ENCODE measurements around the gene LYST.

The LYST gene

DNA sequence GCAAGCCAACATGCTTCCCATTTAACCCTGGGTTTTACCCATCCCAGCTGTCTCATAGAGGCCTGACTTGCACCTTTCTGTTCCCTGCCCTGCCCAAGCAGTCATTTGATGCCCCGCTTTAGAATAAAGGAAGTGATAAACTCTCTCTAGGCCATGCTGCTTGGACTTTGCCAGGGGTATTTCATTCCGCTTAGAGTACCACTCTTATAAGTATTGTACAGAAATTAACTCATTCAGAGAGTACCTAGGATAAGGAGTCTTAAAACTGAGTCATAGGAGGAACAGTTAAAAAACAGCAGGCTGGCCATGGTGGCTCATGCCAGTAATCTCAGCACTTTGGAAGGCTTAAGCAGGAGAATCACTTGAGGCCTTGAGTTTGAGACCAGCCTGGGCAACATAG lies 21.0 kb upstream of the LYST start:
- no peak for DNase-seq

DNA sequence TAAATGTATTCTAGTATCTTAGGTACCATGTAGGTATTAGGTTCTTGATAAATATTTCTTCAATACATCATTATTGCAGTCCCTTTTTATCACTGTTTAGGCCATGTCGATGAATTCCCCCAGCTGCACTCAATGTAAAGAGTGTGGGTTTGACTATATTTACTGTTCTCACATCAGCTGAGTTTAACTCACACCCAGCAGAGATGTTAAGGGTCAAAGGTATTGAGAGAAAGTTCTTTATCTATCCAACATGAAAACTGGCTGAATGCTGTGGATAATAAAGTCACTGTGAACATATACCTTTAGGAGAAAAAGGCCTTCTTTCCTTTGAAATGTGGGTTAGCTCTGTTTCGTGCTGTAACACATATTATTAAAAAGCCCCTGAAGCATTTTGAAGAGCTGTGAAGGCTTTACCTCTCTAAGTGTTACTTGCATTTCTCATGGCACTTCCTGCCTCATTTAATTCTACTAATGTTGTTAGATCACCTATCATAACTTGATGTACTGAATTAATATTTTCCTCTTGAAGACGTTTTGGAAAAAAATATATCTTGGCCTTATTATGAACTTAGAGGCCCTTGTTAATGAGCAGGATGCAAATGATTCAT lies 19.1 kb upstream of the LYST start:
- DNase-seq = no peak

DNA sequence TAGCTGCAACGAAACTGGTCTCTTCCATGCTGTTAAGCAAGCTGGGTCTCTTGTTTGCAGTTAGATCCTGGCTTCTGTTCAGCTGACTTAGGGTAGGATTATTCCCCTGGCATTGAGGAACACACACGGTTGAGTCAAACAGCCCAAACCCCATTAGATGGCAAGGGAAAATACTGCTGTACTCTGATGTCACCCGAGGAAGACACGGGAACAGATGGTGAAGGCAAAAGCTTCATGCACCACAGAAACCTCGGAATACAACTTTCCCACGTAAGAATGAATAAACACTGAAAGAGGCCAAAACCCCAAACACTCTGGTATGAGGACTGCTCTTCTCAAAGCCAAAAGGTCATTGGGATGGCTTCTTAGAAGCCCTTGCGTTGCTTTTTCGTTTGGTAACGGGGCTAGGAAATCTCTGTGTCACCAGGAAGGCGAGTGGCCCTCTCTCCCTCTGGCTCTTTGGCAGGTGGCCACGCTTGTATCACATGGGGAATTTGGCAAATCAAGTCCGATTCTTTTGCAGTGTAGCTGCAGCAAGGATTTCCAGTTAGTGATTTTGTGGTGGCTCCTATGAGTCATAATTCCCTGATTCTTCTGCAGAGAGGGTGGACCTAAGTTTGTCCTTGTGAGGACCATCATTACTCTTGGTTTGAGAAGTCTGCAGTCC lies 16.7 kb upstream of the LYST start:
- no peak for DNase-seq

DNA sequence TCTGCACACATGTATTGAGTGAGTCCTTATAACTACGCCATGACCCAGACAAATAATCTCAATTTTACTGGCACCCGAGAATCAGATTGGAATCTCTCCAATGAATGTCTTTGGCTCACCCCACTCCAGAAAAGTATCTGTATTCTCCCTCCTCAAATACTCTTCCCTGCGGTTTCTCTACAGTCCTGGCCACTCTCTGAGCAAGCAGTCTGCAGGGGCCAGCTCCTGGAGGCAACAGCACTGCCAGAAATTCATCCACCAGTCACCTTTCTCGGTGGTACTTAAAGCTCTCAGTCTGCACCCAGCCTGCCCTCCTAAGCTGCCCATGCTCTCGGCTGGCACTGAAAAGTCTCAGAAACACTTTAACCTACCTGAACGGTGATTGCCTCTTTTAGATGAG lies 16.1 kb upstream of the LYST start:
- DNase-seq = no peak

DNA sequence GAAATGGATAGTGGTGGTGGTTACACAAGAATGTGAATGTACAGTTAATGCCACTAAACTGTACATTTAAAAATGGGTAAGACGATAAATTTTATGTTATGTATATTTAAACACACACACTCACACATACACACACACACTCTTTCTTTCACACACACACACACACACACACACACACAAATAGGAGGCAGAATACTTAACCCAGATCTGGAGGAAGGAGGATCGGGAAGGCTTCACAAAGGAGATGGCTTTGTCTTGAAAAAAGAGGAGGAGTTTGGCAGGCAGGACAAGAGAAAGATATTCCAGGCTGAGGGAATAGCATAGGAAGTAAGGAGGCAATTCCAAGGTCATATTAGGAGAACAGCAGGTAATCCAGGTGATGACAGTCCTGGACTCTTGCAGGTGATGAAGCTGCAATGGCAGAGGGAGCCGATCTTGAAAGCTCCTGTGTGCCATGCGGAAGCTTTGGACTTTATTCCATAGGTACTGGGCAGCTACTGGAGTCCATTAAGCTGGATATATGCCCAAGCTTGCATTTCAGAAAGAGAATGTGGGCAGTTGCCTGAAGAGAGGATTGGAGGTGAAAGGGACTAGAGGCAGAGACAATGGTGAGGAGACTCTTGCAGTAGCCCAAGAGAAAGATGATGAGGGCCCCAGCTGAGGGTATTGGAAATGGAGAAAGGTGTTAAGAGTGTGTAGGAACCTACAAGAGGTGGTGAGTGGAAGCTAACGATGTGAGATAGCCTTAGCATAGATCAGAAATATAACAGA lies 15.4 kb upstream of the LYST start:
- no peak for DNase-seq

DNA sequence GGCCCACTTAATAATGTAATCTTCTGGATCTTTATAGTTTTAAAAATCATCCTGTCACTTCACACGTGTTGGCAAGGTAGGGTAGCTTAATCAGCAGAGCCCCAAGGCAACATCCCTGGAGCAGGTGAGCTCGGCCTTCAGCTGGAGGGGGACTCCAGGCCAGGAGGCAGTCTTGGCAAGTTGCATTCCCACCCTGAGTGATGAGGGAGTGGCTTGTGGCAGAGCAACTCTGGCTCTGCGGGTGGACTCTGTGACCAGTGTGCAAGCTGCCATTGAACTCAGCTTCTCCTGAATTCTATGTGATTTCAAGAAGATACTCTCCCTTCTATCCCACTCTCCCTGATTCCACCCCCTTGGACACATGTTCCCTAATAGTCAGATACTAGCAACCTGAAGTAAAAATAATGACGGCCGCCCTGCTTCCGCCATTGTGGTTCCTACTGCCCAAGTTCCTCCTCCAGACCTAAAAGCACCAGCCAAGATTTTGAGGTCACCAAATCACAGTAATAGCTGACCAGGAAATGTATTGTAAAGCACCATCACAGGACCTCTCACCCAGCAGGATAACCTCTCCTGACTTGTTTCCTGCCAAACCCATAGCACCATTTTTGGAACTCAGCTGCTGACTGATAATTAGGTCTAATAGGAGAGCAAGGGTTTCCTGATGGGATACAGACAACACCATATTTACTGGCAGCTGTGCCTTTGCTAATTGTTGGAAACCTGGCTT lies 11.5 kb upstream of the LYST start:
- no peak for DNase-seq

DNA sequence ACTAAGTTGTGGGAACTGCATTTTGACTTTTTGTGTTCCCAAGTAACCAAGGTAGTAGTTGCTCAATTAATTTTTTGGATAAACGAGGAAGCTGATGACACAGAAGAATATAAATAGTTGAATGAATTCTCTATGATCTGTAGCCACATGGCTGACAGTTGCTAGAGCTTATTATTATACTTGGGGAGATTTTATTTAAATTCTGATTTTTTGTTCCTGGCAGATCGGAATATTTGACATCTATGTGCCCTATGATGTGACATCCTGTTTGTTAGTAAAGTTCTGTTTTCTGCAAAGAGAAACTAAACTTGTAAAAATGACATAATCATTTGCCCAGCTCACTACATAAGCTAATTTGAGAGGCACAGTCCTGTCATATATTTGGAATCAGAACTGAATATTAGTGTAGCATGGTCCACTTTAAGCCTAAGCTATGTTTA lies 9.7 kb upstream of the LYST start:
- DNase-seq = peak in 2 of 5 experiments; percentile 12 to 40

DNA sequence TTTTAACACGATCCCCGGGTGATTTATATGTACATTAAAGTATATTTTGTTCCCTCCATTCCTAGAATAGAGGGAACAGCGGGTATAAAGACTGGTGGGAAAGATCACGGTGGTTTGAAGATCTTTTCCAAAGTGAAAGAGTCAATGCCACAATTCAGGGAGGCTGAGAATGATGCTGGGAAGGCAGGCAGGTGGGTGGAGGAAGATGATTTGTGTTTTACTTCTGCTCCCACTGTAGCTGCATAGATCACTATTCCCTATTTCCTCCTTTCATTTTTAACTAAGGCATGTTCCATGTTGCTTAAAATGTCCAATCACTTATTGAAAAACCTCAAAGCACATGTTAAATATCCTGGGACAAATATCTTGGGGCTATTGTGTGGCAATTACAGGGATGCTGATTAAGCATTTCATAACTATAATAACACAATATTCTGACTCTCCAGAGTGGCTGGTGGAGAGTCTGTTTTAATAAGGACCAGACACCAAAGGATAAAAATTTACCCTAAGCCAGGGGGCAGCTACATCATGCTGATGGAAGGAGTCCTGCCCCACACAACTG lies 8.4 kb upstream of the LYST start:
- no peak for DNase-seq

DNA sequence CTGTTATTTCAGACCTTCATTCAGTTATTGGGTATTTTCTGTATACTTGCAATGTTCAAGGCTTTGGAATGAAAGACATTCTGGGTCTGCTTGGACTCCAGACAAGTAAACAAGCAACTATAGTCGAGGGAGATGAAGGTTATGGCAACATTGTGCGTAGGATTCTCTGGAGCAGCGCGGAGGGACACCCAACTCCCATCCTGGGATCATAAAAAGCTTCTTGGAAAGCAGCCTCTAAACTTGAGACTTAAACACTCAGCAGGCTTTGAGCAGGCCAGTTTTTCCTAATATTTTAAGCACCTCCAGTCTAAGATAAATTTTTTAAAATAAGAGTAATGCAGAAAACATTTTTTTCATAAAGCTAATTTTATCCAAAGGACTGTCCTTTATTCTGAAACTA lies 7.6 kb upstream of the LYST start:
- DNase-seq = no peak

DNA sequence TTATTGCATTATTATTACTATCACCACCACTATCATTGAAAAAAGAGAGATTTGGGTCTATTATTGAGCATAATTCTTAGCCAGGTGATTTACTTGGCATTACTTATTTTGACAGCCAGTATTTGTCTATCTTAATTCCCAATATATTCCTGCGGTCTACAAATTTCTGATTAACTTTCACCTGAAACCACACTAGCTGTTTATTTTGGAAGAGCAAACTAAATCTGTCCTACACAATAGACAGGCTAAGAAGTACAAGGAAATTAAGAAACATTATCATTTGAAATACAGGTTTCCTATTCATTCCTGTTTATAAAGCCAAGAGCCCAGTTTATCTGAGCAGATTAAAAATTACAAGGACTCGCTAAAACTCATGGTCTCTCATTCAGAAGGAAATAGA lies 6.9 kb upstream of the LYST start:
- no peak for DNase-seq

DNA sequence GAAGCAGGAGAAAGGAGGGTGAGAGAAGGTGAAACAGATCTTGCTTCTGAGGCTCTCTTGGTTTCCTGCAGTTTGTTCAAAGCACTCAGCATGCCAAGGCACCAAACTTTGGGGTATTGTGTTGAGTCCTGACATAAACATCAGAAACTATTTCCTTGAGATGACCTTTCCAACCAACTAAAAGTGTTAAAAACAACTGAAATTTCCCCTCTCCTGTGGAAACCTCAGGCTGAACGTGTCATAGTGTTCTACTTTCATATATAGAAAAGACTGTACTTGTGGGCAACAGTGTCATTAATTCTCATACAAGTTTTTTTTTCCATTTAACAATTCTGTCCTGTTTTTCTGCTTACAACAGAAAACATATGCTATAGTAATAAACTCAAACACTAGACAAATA lies 6.3 kb upstream of the LYST start:
- peak in 2 of 5 experiments; percentile 56 to 67 for DNase-seq

DNA sequence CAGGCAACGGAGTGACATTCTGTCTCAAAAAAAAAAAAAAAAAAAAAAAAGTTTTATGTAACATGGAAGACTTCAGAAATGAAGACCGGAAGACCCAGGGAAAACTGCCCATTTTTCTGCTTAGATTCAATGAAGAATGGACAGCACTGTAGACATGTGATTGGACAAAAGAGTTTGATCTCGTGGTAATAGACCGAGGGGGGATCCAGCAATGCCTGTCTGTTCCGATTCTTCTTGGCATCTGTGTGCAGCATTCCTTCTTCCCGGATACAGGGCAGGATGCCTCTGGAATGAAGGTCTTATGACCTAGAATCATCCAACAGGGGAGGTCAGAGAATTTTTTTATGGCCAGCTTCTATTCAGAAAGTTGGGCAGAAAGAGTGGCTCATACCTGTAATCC lies 5.6 kb upstream of the LYST start:
- no peak for DNase-seq

DNA sequence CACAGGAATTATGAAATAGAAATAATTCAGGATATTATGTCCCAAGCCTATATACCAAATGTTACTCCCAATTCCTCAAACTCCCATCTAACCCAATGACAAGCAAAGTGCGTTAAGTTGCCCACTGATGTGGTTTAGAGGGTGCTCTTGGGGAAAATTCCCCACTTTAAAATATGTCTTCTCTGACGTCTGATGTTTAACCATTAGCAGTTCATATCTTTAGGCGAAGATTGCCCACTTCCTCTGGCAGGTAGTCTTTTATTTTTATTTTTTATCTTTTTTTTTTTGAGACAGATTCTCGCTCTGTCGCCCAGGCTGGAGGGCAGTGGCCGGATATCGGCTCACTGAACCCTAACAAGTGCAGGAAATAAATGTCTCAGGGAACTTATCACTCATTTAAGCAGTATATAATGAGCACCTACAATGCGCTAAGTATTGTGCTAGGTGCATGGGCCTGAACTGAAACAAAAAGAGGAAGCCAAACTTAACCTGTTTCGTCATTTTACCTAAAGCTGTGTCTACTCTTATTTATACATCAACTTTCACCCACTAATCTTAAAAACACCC lies 1.3 kb upstream of the LYST start:
- DNase-seq = peak in 3 of 5 experiments; percentile 65 to 87 (median 85)

DNA sequence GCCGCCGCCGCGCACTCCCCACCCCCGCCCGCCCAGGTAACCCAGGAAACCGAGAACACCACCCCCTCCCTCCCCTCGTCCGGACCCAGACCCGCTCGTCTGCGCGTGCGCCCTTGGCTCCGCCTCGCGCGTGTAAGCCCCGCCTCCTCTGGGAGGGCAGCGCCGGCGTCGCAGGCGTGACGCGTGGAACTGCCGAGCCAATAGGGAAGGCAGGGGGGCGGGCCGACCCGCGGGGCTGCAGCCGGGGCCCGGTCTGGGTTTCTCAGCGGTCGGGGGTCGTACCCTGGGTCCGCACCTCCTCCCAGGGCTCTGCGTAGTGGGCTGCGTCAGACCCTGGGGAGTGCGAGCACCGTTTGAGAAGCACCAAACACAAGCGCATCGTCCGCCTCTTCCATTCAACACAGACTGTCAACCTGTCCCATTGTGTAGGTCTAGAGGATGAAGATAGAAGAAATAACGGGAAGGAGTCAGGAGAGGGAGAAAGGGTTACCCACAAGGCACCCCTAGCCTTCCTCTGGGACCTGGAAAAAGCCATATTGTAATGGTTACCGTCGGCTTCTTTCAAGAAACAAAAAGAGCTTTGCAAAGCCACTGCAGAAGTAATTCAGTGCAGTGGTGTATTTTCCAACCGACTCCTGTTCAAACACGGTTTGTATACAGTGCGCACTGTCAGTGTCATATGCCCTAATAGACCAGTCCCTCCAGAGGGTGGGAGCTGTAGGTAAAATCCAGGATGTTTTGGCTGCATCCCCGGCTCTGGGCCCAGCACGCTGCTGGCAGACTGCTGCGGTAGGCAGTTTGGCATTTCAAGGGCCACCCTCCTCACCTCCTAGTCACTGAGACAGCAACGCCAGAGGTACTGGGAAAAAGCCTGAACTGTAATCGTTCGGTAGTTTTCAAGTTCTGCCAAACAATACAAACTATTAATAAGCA lies 473 bp upstream of the LYST start:
- peak; percentile 95 to 99 (median 96) for DNase-seq

DNA sequence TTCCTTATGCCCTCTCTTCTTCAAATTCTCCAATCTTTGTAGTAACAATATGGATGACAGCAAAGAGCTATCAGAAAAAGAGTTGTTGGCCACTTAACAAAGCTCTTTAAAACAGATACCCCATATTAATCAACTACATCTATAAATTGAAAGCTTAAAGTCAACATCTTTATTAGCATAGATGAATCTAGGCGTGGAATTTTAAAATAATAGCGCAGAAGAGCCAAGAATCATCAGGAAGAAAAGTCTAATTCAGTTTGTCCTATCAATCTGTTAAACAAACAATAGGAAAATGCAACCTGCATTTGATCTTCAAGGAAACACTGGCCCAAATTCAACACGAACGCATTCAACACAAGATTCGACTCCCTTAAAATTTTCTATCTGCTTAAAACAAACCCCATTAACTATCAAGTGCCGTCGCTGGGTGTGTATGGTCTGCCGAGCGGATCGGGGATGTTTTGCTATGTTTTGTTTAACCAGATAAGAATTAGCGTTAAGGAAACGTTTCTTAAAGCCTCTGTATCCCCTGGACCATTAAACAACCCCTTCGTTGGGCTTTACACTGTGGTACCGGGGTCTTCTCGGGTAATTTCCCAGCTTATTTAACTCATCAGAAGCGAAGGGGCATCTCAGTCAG lies 1.0 kb downstream of the LYST start:
- DNase-seq = no peak

DNA sequence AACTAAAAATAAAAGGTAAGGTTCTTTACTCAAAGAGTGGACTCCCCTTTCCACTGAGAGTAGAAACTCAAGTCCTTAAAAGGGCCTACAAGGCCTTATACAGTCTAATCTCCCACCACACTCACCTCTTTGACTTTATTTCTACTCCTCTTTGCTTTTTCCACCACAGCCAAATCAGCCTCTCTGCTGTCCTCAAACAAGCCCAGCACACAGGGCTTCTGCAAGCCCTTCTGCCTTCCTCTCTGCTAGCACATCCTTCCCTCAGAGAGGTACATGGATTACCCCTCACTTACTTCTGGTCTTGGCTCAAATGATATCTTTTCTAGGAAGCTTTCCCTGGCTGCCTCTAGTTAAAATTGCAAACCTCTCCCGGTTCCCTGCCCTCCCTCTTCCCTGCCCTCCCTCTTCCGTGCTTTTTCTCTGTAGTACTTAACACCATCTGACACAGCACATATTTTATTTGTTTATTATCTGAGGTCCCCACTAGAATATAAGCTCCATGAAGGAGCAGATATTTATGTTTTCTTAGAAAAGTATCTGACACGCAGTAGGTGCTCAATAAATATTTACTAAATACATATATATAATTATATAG lies 1.7 kb downstream of the LYST start:
- DNase-seq = peak in 1 of 5 experiments; percentile 29

DNA sequence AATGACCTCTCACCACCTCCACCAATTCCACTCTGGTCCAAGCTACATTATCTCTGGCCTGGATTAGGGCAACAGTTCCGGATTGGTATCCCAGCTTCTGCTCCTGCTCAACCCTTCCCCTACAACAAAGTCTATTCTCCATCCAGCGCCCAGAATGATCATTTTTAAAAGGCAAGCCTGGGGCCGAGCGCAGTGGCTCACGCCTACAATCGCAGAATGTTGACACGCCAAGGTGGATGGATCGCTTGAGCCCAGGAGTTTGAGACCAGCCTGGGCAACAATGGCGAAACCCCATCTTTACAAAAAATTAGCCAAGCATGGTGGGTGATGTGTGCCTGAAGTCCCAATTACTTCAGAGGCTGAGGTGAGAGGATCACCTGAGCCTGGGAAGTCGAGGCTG lies 2.2 kb downstream of the LYST start:
- DNase-seq = no peak

DNA sequence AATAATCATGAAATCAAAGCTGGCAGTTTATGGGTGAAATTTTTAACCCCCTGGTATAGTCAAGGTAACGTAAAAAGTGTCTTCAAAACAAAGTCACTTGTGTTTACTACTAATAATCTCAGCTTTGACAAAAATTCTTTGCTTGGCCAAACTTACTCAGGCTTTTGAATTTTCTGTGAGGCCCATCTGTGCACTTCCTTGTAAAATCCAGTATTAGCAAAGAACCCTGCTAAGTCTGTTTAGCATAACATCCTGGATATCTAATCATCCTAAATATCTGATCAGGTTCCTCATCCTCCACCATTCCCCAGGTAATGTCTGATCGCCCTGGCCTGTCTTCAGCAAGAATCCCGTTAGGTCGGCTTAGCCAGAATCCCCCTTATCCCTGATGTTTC lies 3.0 kb downstream of the LYST start:
- no peak for DNase-seq

DNA sequence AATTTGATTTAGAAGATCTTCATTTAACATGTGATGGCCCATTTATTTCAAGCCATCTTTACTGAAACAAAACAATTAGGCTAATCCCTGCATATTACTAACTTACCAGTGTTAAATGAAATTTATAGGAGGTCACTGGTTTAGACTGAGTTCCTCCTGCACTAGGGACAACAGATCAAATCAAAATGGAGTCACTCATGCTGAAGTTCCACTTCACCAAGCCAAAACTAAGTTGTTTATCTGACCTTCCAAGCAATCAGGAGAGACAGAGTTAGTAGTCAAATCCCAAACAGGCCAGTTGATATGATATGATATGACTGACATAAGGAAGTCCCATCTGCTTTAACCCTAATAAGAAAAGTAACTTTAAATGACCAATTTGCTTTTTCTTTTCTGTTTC lies 4.8 kb downstream of the LYST start:
- no peak for DNase-seq

DNA sequence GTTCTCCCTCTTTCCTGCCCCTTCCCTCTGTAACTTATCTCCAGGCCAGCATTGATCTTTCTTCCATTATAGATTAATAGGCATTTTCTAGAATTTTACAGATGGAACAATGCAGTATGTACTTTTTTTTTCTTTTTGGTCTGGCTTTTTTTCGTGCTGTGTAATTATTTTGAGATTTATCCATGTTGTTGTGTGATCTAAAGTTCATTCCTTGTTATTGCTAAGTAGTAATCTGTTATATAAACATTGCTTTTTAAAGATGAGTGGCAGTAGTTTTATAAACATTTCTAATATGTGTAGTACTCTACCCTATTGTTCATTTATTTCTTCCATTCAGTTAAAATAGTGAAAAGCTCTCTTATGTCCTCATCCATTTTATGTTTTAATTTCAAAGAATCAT lies 5.9 kb downstream of the LYST start:
- no peak for DNase-seq

DNA sequence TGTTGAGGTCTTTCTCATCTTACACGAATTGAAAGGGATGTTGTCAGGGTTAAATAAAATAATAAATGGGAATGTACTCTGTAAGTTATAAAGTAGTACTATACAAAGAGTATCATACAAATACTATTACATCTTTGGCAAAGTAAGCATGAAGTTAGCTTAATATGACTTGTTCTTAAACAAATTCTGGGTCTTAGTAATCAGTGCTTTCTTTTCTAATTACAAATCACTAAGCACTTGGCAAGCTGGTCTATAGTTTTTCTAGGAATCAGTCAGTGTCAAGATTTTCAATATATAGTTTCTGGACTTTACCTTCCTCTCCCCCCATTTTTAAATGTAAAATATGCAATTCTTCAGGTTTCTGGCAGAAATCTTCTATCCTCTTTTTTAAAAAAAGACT lies 6.9 kb downstream of the LYST start:
- DNase-seq = peak in 1 of 5 experiments; percentile 46

Measured in T-helper 2 cell (primary cell).